GM18858 (cell line): ENCODE data around the gene MAML3.
"Not testable (repeated sequence)": the region's sequence is repeated elsewhere in the genome, so short reads cannot be mapped to it uniquely, and the experiment has no call there.

Experiments used
- ATAC-seq: cut with Tn5 transposase; IDR thresholded peaks from one replicate; pipeline ENCODE4 v1.9.1; 2021; ENCODE audit not compliant: unreplicated experiment

MAML3 gene

GRCh38 chr4:139709660-139710059, 444.3 kb downstream of the MAML3 start:
- ATAC-seq, result no peak

GRCh38 chr4:139704915-139705485, 449.0 kb downstream of the MAML3 start:
- no peak for ATAC-seq

GRCh38 chr4:139700568-139700967, 453.4 kb downstream of the MAML3 start:
- no peak for ATAC-seq

GRCh38 chr4:139698167-139698925, 455.6 kb downstream of the MAML3 start:
- ATAC-seq, result not testable (repeated sequence)

GRCh38 chr4:139696491-139696890, 457.5 kb downstream of the MAML3 start:
- no peak for ATAC-seq

GRCh38 chr4:139694522-139695107, 459.4 kb downstream of the MAML3 start:
- ATAC-seq, result no peak

GRCh38 chr4:139692309-139693012, 461.5 kb downstream of the MAML3 start:
- no peak for ATAC-seq

GRCh38 chr4:139690419-139690818, 463.6 kb downstream of the MAML3 start:
- no peak for ATAC-seq

- ATAC-seq, result no peak
Measured at GRCh38 chr4:139689093-139689722, 464.8 kb downstream of the MAML3 start.

- ATAC-seq, result no peak
Measured at GRCh38 chr4:139686988-139687387, 467.0 kb downstream of the MAML3 start.

- ATAC-seq, result no peak
Measured at GRCh38 chr4:139686130-139686529, 467.9 kb downstream of the MAML3 start.

GRCh38 chr4:139685180-139685579, 468.8 kb downstream of the MAML3 start:
- no peak for ATAC-seq

- no peak for ATAC-seq
Measured at GRCh38 chr4:139684351-139684750, 469.6 kb downstream of the MAML3 start.

- ATAC-seq, result no peak
Measured at GRCh38 chr4:139682741-139683151, 471.2 kb downstream of the MAML3 start.

- no peak for ATAC-seq
Measured at GRCh38 chr4:139682309-139682708, 471.7 kb downstream of the MAML3 start.

GRCh38 chr4:139676913-139677585, 476.9 kb downstream of the MAML3 start:
- no peak for ATAC-seq

- ATAC-seq, result no peak
Measured at GRCh38 chr4:139676365-139676764, 477.6 kb downstream of the MAML3 start.

- no peak for ATAC-seq
Measured at GRCh38 chr4:139675651-139676050, 478.3 kb downstream of the MAML3 start.

GRCh38 chr4:139674875-139675550, 479.0 kb downstream of the MAML3 start:
- peak; percentile 85 for ATAC-seq

GRCh38 chr4:139672732-139673131, 481.3 kb downstream of the MAML3 start:
- no peak for ATAC-seq
